Urinary bladder (tissue), 4 donors: ENCODE data around the gene KRT3. TPM values are rescaled to one million over a fixed set of nuclear protein-coding genes. Genes with fewer than 3 reads are reported as not detected.
"Not testable (repeated sequence)": the region's sequence is repeated elsewhere in the genome, so short reads cannot be mapped to it uniquely, and the experiment has no call there.

Experiments
- DNase-seq: peaks from one replicate; pipeline ENCODE4 v3.0.0-alpha.2; 2015; ENCODE audit errors: extremely low spot score
- H3K27ac ChIP-seq: one replicate; pipeline ENCODE4 v1.5.1; 2013; ENCODE audit warnings: low read depth, mild to moderate bottlenecking, moderate library complexity
- H3K36me3 ChIP-seq: one replicate; pipeline ENCODE4 v1.6.1; 2013; ENCODE audit warnings: mild to moderate bottlenecking, moderate library complexity; ENCODE audit not compliant: insufficient read depth
- H3K4me1 ChIP-seq: one replicate; pipeline ENCODE4 v1.6.1; 2013; ENCODE audit warnings: mild to moderate bottlenecking, moderate library complexity; ENCODE audit not compliant: insufficient read depth
- H3K4me3 ChIP-seq: one replicate; pipeline ENCODE4 v1.5.1; 2013; ENCODE audit warnings: low read depth, low read length
- WGBS: extraction: QIAGEN DNeasy Blood & Tissue Kit; methylation state at CpG from one replicate; pipeline ENCODE4 v1.1.7; 2013; 5-methylcytosine and 5-hydroxymethylcytosine counted together
- polyA plus RNA-seq: library from polyadenylated mRNA; stranded (reverse); fragments of 200-250 nt; gene quantifications from one replicate; pipeline ENCODE4 v1.2.3, GENCODE V29; 2013
- total RNA-seq: library from RNA; depleted of rRNA; stranded (reverse); fragments of >200 nt; gene quantifications from one replicate; pipeline ENCODE4 v1.2.3, GENCODE V29; 2014
- donor health status: healthy with polysubstance abuse.
- donor health status: healthy.

The KRT3 gene
- total and polyA plus RNA-seq, 2 donors = not detected

DNA sequence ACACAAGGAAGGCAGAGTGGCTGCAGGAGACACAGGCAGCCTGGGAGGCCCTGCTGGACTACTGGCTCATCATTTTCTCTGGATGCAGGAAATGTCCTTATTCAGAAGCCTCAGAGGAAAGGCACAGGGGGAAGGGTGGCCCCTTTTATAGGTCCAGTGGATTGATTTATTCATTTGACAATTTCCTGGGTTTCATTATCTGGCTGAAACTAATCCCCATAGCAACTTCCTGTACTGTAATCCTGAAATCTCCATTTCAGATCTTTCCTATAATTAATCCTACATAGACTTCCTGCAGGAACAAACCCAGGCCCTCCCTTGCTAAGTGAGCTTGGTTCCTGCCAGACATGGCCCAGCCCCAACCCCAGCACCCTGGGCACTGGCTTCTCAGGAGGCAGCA lies 41.8 kb downstream of the KRT3 start:
- Histone ChIP-seq H3K4me3 (no peak overlapping the region), H3K36me3 (no peaks in the 10 kb centered on the region), H3K27ac (no peak overlapping the region), H3K4me1 (no peaks in the 10 kb centered on the region)
- DNase-seq = no peak

DNA sequence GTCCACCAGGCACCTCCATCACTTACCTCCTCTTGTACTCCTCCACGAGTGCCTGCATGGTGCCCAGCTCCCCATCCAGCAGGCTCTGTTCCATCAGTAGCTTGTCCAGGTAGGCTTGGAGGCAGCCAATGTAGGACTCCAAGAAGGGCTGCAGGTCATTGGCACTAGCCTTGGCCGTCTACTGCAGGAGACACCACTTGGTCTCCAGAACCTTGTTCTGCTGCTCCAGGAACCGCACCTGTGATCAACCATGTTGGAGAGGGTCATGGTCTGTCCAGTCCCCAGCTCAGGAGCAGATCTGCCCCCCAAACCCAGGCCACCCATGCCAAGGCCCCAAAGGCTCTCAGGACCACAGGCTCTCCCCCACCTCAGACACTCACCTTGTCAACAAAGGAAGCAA lies 42.6 kb downstream of the KRT3 start:
- Histone ChIP-seq H3K4me3 (no peak overlapping the region), H3K36me3 (no peaks in the 10 kb centered on the region), H3K27ac (no peak overlapping the region), H3K4me1 (no peaks in the 10 kb centered on the region)
- 86% methylated on average over 3 of the region's 3 CpGs for WGBS
- DNase-seq = no peak

DNA sequence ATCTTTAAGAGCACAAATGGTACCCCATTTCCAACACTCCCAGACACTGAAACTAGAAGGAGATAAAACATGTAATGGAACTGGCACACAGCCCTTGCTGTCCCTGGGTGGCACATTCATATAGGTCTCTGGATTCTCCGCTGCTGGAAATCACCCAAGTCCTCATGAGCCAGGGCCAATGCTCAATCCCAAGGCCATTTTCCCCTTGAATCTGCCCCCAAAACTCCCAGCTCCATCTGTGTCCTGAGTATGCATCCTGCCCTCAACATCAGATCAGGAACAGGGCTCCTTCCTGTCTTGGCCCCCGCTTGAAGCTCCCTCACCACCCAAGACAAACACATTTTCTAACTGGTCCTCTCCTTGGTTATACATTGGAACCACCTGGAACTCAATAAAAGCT lies 43.4 kb downstream of the KRT3 start:
- no peak for DNase-seq
- no peaks in the 10 kb centered on the region for H3K36me3 ChIP-seq
- no peaks in the 10 kb centered on the region for H3K4me1 ChIP-seq
- 85% methylated on average over 2 of the region's 2 CpGs for WGBS
- H3K27ac ChIP-seq = no peak overlapping the region
- H3K4me3 ChIP-seq = no peak overlapping the region

DNA sequence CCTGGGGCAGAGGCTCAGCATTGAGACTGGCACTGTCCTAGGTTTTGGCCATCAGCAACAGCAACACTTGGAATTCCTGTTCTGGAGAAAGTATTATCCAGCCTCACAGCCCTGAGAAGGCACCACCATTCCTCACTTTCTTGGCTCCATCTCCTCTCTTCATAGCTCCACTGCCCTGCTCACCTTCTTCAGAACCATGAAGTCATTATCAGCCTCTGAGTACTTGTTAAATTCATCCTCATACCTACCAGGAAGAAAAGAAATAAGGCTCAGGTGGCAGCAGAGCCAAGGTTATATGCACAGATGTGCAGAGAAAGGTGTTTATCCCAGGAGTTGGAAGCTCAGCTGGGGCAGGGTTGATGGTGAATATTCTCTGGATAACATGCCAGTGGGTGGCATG lies 44.1 kb downstream of the KRT3 start:
- DNase-seq = no peak
- Histone ChIP-seq H3K4me3 (no peak overlapping the region), H3K27ac (no peak overlapping the region), H3K4me1 (no peaks in the 10 kb centered on the region), H3K36me3 (no peaks in the 10 kb centered on the region)

DNA sequence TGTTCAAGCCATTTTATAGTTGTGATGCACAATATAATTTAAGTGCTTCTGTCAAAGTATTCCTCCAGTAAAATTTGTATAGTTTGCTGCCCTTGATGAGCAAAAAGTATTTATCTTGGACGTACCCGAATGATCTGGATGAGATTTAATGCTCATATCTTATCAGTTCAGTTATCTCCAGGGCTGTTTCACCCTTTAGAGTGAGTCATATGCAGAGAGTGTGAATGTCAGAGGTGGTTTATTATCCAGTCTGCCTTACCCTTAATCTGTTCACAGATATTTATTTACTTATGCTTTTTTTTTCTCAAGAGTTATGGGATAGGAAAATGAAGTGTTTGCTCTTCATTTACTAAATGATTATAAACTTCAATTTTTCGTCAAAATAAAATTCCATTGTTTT lies 45.4 kb downstream of the KRT3 start:
- H3K4me3 ChIP-seq, DNase-seq, H3K36me3 ChIP-seq, H3K4me1 ChIP-seq, H3K27ac ChIP-seq: not testable (repeated sequence)
- 34% methylated on average over 3 of the region's 3 CpGs for WGBS

DNA sequence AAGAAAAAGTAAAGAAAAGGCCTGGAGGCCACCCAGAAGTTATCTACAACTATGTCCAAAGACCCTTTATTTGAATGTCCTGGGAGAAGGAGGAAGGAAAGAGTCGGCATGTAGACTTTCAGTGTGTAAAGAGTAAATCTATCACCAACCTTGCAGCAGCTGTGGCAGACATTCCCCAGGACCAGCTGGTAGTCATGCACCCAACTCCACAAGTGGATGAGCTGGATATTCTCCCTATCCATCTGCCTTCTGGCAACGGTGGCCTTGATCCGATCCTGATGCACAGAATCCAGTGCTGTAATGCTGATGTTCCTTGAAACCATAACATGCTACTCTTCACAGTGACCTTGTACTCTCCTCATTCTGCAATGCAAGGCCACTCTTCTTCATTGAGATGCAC lies 46.1 kb downstream of the KRT3 start:
- DNase-seq = no peak
- H3K4me1 ChIP-seq = no peaks in the 10 kb centered on the region
- no peak overlapping the region for H3K27ac ChIP-seq
- H3K4me3 ChIP-seq = no peak overlapping the region
- H3K36me3 ChIP-seq = no peaks in the 10 kb centered on the region
- 62% methylated on average over 3 of the region's 3 CpGs for WGBS

DNA sequence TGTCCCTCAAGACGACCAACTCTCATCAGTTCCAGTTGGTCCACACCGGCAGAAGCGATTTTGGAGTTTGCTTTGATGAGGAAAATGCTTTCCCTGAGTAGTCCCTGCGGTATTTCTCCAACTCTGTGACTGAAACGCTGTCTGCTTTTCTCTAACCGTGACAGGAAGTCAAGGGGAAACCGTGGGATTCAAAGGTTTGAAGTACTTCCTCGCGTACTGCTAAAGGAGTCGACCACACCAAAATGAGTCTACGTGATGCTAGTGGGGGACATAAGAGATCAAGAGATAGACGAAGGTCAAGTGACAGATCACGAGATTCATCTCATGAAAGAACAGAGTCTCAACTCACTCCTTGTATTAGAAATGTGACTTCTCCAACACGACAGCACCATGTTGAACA lies 47.3 kb downstream of the KRT3 start:
- H3K27ac ChIP-seq = no peak overlapping the region
- 73% methylated on average over 14 of the region's 14 CpGs for WGBS
- no peaks in the 10 kb centered on the region for H3K36me3 ChIP-seq
- no peaks in the 10 kb centered on the region for H3K4me1 ChIP-seq
- H3K4me3 ChIP-seq = no peak overlapping the region
- no peak for DNase-seq

DNA sequence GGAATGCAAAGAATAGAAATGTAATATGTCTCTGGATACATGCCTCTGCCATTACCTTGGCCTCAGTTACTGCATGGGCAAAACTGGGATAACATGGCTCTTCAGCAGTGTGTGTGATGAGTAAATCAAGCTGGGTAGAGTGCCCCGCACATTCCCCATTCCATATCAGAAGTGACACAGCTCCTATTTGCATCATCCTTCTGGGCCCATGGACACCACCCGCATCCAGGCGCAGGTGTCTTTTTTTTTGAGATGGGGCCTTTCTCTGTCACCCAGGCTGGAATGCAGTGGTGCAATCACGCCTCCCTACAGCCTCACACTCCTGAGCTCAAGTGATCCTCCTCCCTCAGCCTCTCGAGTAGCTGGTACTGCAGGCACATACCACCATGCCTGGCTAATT lies 50.4 kb downstream of the KRT3 start:
- no peaks in the 10 kb centered on the region for H3K4me1 ChIP-seq
- no peak overlapping the region for H3K4me3 ChIP-seq
- no peak overlapping the region for H3K27ac ChIP-seq
- WGBS = 82% methylated on average over 5 of the region's 5 CpGs
- no peak for DNase-seq
- H3K36me3 ChIP-seq = no peaks in the 10 kb centered on the region

DNA sequence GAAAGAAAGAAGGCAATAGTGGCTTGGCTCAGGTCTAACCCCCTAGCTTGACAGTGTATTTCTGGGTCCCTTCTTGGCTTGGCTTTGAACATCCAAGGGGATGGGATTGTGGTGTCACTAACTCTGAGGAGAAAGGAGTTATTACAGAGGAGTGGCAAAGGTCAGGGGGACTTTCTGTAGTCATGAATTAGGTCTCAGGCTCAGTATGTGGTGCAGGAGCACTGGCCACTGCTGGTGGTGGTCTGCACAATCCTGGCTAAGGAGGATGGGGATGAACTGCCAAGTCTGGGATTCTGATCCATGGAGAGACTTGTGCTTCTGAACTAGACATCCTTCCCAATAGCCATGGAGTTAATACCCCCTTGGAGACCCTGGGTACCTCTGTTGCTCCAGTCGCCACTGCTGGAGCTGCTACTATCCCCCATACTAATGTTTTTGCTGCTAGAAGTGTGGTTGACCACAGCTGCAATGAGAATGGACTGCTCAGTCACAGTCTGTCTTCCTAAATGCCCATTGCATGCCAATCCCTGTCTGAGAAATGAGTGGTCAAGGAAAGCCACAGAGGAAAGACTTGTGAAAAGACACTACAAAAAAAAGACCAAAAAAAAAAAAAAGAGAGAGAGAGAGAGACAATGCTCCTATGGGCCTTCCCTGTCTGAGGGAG lies 51.3 kb downstream of the KRT3 start:
- Histone ChIP-seq H3K4me3 (no peak overlapping the region), H3K27ac (no peak overlapping the region), H3K36me3 (no peaks in the 10 kb centered on the region), H3K4me1 (no peaks in the 10 kb centered on the region)
- DNase-seq = no peak
- WGBS = 76% methylated on average over 1 of the region's 1 CpG

DNA sequence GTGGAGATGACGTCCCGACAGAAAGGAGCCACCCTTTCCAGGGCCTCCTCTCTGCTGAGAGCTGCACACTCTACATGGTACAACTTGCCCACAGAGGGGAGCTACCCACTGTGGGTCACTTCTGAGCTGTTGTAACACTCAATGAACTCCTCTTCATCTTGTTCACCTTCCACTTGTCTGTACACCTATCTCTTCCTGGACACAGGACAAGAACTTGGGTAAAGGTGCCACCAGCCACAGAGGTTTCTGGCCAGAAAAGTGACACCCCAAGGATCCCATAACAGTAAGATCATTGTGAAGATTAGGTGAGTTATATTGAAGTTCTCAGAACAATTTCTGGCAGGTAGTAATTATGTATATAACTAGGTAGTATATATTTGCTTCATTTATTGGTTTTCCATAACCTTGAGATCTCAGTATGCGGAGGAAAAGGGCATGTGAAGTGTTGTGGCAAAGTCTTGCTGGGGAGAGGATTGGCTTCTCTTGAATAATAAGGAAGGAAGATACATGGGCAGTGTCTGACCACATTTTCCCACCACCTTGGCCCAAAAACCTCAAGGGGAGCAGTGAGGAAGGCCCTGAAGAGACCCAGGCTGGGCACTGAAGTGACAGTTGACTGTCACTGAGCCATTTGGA lies 53.0 kb downstream of the KRT3 start:
- H3K36me3 ChIP-seq = no peaks in the 10 kb centered on the region
- WGBS = 87% methylated on average over 3 of the region's 3 CpGs
- H3K4me3 ChIP-seq = no peak overlapping the region
- no peak overlapping the region for H3K27ac ChIP-seq
- DNase-seq = no peak
- no peaks in the 10 kb centered on the region for H3K4me1 ChIP-seq

DNA sequence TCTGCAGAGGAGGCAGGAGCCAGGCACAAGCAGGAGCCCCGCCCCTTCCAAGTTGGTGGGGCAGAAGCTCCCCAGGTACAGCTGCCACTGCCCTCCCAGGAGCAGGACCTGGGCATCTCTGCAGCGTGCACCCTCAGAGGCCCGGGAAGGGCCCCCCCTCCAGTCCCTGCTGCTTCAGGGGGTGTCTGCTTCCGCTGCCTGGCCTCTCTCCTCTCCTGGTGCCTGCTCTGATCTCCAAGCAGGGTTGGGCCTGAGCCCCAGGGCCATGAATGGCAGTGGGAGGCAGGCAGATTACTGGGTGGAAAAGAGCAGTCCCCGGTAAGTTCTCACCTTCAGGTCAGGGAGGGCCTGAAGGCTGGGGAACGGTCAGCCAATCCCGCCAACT lies 53.7 kb downstream of the KRT3 start:
- no peak for DNase-seq
- WGBS = 74% methylated on average over 7 of the region's 7 CpGs
- Histone ChIP-seq H3K4me1 (no peaks in the 10 kb centered on the region), H3K27ac (no peak overlapping the region), H3K4me3 (no peak overlapping the region), H3K36me3 (no peaks in the 10 kb centered on the region)

DNA sequence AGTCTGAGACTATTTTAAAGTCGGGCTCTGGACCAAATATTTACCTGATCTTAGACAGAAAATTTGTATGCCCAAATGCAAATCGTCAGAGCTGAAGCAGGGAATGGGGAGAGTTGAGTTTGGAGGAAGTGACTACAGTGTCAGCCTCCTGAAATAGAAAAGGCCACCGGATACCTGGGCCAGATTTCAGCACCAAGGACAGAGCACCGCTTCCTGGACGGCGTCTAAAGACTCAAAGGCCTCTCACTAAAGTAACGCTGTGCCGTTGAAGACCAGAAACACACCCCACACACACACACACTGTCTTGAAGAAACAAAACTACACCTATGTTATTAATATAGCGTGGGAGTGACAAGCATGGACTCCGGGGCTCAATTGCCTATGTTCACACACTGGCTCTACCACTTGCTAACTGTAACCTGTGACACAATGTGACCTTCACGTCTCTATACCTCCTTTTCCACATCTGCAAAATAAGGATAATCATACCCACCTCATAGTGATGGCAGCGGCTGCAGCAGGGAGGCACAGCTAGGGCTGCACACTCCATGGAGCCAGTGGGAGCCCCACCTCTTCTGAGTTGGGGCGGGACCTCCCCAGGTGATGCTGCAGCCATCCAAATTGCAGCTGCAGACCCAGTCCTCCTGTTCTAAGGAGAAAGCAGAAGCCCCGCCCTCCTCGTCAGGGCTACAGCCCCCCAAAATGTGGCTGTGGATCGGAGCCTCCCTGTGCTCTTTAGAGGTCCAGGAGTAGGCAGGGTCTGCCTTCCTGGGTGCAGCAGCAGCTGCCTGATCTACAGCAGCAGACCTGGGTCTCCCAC lies 54.3 kb downstream of the KRT3 start:
- H3K4me1 ChIP-seq = no peaks in the 10 kb centered on the region
- H3K4me3 ChIP-seq = no peak overlapping the region
- no peak overlapping the region for H3K27ac ChIP-seq
- WGBS = 17% methylated on average over 16 of the region's 16 CpGs
- no peaks in the 10 kb centered on the region for H3K36me3 ChIP-seq
- peak; percentile 42 for DNase-seq

DNA sequence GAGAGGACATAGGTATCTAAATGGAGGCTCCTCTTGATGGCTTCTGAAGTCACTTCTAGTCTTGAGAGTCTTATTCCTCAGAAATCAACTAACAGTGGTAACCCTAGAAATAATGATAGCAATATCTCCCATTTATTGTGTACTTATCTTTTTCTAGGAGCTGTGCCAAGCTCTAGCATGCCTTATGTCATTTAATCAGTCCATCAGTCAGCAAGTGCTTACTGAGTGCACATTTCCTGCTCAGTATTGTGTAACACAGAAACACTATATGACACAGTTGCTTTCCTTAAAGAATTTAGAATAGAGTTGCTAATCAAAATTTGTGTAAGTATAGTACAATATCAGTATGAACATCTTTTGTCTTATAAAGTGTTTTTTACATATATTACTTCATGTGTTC lies 55.3 kb downstream of the KRT3 start:
- no peaks in the 10 kb centered on the region for H3K36me3 ChIP-seq
- no peak overlapping the region for H3K4me3 ChIP-seq
- DNase-seq = no peak
- no peak overlapping the region for H3K27ac ChIP-seq
- no peaks in the 10 kb centered on the region for H3K4me1 ChIP-seq

DNA sequence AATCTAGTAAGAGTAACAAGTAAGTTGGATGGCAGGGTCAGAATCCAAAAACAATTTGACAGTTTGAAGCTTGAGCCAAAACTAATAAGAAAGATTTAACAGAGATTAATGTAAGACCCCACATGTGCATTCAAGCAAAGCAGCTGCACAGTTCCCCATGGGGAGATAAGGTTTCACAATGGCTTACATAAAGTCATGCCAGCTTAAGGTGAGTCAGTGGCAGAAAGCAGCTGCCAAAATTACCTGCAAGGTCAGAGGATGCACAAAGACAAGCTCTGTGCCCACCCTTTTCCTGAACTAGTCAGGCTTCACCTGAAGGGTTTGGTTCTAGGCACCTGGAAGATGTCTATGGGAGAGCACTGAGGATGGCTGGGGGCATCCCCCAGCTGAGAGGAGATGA lies 56.0 kb downstream of the KRT3 start:
- DNase-seq = no peak
- Histone ChIP-seq H3K4me3 (no peak overlapping the region), H3K36me3 (no peaks in the 10 kb centered on the region), H3K27ac (no peak overlapping the region), H3K4me1 (no peaks in the 10 kb centered on the region)
